Measurements from ENCODE around the gene NMNAT3.

DNA sequence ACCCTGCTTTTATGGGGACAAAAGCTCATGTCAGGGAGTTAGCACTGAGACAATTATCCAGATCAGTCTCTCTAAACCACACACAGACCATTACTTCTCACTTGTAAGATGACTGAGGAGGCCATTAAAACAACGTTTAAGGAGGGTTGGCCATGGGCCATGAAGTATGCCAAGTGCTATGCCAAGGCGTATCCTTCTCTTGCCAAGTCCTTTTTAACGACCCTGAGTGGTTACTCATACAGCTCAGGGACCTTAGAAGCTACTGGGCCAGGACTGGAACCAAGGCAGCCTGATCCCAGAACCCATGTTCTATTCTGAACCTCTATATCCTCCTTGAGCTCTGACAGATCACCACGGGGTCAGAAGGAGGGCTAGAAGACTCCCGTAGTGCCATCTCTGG lies 50.0 kb downstream of the NMNAT3 start:
- TF ChIP-seq, protein P1, sequence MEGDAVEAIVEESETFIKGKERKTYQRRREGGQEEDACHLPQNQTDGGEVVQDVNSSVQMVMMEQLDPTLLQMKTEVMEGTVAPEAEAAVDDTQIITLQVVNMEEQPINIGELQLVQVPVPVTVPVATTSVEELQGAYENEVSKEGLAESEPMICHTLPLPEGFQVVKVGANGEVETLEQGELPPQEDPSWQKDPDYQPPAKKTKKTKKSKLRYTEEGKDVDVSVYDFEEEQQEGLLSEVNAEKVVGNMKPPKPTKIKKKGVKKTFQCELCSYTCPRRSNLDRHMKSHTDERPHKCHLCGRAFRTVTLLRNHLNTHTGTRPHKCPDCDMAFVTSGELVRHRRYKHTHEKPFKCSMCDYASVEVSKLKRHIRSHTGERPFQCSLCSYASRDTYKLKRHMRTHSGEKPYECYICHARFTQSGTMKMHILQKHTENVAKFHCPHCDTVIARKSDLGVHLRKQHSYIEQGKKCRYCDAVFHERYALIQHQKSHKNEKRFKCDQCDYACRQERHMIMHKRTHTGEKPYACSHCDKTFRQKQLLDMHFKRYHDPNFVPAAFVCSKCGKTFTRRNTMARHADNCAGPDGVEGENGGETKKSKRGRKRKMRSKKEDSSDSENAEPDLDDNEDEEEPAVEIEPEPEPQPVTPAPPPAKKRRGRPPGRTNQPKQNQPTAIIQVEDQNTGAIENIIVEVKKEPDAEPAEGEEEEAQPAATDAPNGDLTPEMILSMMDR (IDR thresholded peaks at IDR 0.05 in 4 of 5, conservative IDR thresholded peaks at IDR 0.05 in 1 of 5) = no peak
- TF ChIP-seq POLR2A (IDR thresholded peaks at IDR 0.05) = no peak
